SK-N-SH treated with all-trans-retinoic acid at 6 μM for 48 hours (cell line): ENCODE results near the gene RGMB.
"Not testable (repeated sequence)": the region's sequence is repeated elsewhere in the genome, so short reads cannot be mapped to it uniquely, and the experiment has no call there.

ENCODE experiments used
- ATAC-seq: fragments of 200-7000 bp; cut with Tn5 transposase; 3 replicates; pipeline ENCODE4 v1.9.1; 2020; ENCODE audit warnings: mild to moderate bottlenecking, moderate library complexity
- ARNTL ChIP-seq: fragments of 450-650 bp; formaldehyde crosslinking; IDR thresholded peaks from 2 replicates; pipeline ENCODE4 v1.5.0; 2020; ENCODE audit warnings: low read depth, mild to moderate bottlenecking, moderate library complexity, borderline replicate concordance
- BACH2 ChIP-seq: fragments of 250-450 bp; sonication (Bioruptor Pico); IDR thresholded peaks from 2 replicates; pipeline ENCODE4 v1.9.0; 2021; ENCODE audit warnings: mild to moderate bottlenecking, borderline replicate concordance
- CSDC2 ChIP-seq: fragments of 250-450 bp; sonication (Bioruptor Pico); IDR thresholded peaks from 2 replicates; pipeline ENCODE4 v1.5.0; 2020; ENCODE audit warnings: mild to moderate bottlenecking, moderate library complexity
- ESRRG ChIP-seq: fragments of 250-450 bp; sonication (Bioruptor Pico); IDR thresholded peaks from 2 replicates; pipeline ENCODE4 v1.6.1; 2021; ENCODE audit warnings: mild to moderate bottlenecking
- GLIS3 ChIP-seq: fragments of 250-450 bp; sonication (Bioruptor Pico); IDR thresholded peaks from 2 replicates; pipeline ENCODE4 v1.5.0; 2020; ENCODE audit warnings: mild to moderate bottlenecking, moderate library complexity
- ISL1 ChIP-seq: fragments of 250-450 bp; sonication (Bioruptor Pico); IDR thresholded peaks from 2 replicates; pipeline ENCODE4 v2.1.2; 2022; ENCODE audit warnings: mild to moderate bottlenecking, moderate library complexity
- OSR1 ChIP-seq: fragments of 250-450 bp; sonication (Bioruptor Pico); IDR thresholded peaks from 2 replicates; pipeline ENCODE4 v1.8.0; 2022; ENCODE audit warnings: moderate library complexity, mild to moderate bottlenecking, inconsistent platforms
- PPARA ChIP-seq: fragments of 250-450 bp; sonication (Bioruptor Pico); IDR thresholded peaks from 2 replicates; pipeline ENCODE4 v1.5.0; 2020; ENCODE audit warnings: mild to moderate bottlenecking, borderline replicate concordance
- RARB ChIP-seq: fragments of 250-450 bp; sonication (Bioruptor Pico); IDR thresholded peaks from 2 replicates; pipeline ENCODE4 v1.8.0; 2021; ENCODE audit warnings: mild to moderate bottlenecking, moderate library complexity
- TCF4 ChIP-seq: fragments of 250-450 bp; sonication (Bioruptor Pico); IDR thresholded peaks from 2 replicates; pipeline ENCODE4 v1.8.0; 2021; ENCODE audit warnings: mild to moderate bottlenecking, moderate library complexity, borderline replicate concordance
- ZC3H10 ChIP-seq: fragments of 250-450 bp; sonication (Bioruptor Pico); IDR thresholded peaks from 2 replicates; pipeline ENCODE4 v1.5.1; 2021; ENCODE audit warnings: mild to moderate bottlenecking, moderate library complexity
- ZFP3 ChIP-seq: fragments of 250-450 bp; sonication (Bioruptor Pico); IDR thresholded peaks from 2 replicates; pipeline ENCODE4 v1.5.0; 2020; ENCODE audit warnings: mild to moderate bottlenecking, moderate library complexity
- ZFP30 ChIP-seq: fragments of 450-650 bp; formaldehyde crosslinking; IDR thresholded peaks from 2 replicates; pipeline ENCODE4 v1.5.0; 2022; ENCODE audit warnings: mild to moderate bottlenecking, moderate library complexity
- ZNF565 ChIP-seq: fragments of 450-650 bp; formaldehyde crosslinking; conservative IDR thresholded peaks from 2 replicates; pipeline ENCODE4 v1.5.0; 2020; ENCODE audit warnings: low read depth, mild to moderate bottlenecking, moderate library complexity
- ZNF70 ChIP-seq: fragments of 450-650 bp; formaldehyde crosslinking; IDR thresholded peaks from 2 replicates; pipeline ENCODE4 v1.5.0; 2020; ENCODE audit warnings: mild to moderate bottlenecking, moderate library complexity
- ZNF8 ChIP-seq: fragments of 450-650 bp; formaldehyde crosslinking; IDR thresholded peaks from 2 replicates; pipeline ENCODE4 v1.5.0; 2020; ENCODE audit warnings: mild to moderate bottlenecking, moderate library complexity
- TF ChIP-seq, protein P1 (sequence below): fragments of 250-450 bp; sonication (Bioruptor Pico); IDR thresholded peaks from 2 replicates; pipeline ENCODE4 v1.8.0; 2021; ENCODE audit warnings: low read depth, mild to moderate bottlenecking, moderate library complexity, borderline replicate concordance
- TF ChIP-seq, protein P2 (sequence below): fragments of 250-450 bp; sonication (Bioruptor Pico); IDR thresholded peaks from 2 replicates; pipeline ENCODE4 v1.5.1; 2021; ENCODE audit warnings: mild to moderate bottlenecking, moderate library complexity
- TF ChIP-seq, protein P3 (sequence below): fragments of 250-450 bp; sonication (Bioruptor Pico); IDR thresholded peaks from 2 replicates; pipeline ENCODE4 v1.8.0; 2020; ENCODE audit warnings: mild to moderate bottlenecking, moderate library complexity, borderline replicate concordance
- TF ChIP-seq, protein P4 (sequence below): fragments of 250-450 bp; sonication (Bioruptor Pico); IDR thresholded peaks from 2 replicates; pipeline ENCODE4 v1.5.0; 2020; ENCODE audit warnings: mild to moderate bottlenecking, moderate library complexity
- TF ChIP-seq, protein P5 (sequence below): fragments of 250-450 bp; sonication (Bioruptor Pico); IDR thresholded peaks from 2 replicates; pipeline ENCODE4 v1.5.1; 2020; ENCODE audit warnings: low read depth, mild to moderate bottlenecking, moderate library complexity

The RGMB gene

DNA sequence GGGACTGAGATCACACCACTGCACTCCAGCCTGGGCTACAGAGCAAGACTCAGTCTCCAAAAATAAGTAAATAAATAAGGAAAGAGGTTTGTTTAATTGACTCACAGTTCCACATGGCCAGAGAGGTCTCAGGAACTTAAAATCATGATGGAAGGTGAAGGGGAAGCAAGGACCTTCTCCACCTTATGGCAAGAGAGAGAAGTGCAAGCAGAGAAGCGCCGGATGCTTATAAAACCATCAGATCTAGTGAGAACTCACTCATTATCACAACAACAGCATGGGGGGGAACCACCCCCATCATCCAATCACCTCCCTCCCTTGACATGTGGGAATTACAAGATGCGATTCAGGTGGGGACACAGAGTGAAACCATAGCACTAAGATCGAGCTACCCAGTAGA, 22.8 kb upstream of the RGMB start:
- TF ChIP-seq, protein P1, sequence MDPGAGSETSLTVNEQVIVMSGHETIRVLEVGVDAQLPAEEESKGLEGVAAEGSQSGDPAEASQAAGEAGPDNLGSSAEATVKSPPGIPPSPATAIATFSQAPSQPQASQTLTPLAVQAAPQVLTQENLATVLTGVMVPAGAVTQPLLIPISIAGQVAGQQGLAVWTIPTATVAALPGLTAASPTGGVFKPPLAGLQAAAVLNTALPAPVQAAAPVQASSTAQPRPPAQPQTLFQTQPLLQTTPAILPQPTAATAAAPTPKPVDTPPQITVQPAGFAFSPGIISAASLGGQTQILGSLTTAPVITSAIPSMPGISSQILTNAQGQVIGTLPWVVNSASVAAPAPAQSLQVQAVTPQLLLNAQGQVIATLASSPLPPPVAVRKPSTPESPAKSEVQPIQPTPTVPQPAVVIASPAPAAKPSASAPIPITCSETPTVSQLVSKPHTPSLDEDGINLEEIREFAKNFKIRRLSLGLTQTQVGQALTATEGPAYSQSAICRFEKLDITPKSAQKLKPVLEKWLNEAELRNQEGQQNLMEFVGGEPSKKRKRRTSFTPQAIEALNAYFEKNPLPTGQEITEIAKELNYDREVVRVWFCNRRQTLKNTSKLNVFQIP (CRISPR knock-in tag), result no peak
- TF ChIP-seq ISL1 (CRISPR knock-in tag) (no peak), ZNF70 (no peak), ARNTL (CRISPR knock-in tag) (no peak), RARB (CRISPR knock-in tag) (no peak), ZNF8 (CRISPR knock-in tag) (no peak), TCF4 (CRISPR knock-in tag) (no peak), ZFP30 (CRISPR knock-in tag) (no peak), ZNF565 (CRISPR knock-in tag) (no peak), ESRRG (CRISPR knock-in tag) (no peak), CSDC2 (CRISPR knock-in tag) (no peak)
- TF ChIP-seq, protein P2, sequence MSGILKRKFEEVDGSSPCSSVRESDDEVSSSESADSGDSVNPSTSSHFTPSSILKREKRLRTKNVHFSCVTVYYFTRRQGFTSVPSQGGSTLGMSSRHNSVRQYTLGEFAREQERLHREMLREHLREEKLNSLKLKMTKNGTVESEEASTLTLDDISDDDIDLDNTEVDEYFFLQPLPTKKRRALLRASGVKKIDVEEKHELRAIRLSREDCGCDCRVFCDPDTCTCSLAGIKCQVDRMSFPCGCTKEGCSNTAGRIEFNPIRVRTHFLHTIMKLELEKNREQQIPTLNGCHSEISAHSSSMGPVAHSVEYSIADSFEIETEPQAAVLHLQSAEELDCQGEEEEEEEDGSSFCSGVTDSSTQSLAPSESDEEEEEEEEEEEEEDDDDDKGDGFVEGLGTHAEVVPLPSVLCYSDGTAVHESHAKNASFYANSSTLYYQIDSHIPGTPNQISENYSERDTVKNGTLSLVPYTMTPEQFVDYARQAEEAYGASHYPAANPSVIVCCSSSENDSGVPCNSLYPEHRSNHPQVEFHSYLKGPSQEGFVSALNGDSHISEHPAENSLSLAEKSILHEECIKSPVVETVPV, result no peak
- ATAC-seq, result peak; percentile 32; the same call in 1 of the 3 replicates

DNA sequence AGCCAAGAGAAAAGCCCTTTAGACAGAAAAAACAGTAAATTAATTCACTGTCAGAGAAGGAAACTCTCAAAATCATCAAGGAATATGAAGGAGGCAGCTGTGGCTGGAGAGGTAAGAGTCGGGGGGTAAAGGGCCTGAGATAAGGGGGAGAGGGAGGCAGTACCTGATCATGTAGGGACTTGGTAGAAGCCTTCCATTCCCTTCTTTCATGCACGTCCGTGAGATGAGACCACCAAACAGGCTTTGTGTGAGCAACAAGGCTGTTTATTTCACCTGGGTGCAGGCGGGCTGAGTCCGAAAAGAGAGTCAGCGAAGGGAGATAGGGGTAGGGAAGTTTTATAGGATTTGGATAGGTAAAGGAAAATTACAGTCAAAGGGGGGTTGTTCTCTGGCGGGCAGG, 21.1 kb upstream of the RGMB start:
- ATAC-seq, result not testable (repeated sequence)

DNA sequence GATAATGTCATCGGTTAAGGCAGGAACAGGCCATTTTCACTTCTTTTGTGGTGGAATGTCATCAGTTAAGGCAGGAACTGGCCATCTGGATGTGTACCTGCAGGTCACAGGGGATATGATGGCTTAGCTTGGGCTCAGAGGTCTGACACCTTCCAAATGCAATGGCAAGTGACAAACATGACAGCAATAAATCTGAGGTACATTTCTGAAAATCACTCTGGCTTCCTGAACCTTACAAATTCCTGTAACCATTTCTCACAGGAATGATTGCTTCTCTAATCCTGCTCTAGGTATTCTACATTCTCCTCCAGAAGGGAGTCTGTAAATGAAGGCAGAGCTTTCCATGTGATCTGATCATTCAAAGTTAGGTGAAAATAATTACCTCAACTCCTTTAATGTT, 20.7 kb upstream of the RGMB start:
- ATAC-seq, result not testable (repeated sequence)

DNA sequence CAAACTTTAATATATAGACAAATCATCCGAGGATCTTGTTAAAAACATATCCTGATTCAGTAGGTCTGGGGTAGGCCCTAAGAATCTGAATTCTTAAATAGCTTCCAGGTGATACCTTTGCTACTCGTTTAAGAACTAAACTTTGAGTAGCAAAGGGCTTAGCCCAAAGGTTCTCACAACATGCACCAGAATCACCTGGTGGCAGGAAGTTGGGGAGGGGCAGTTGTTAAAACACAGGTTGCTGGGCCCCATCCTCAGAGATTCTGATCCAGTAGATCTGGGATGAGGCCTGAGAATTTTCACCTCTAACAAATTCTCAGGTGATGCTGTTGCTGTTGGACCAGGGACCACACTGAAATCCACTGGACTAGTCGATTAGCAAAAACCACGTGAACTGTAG, 20.0 kb upstream of the RGMB start:
- no peak for ATAC-seq
- TF ChIP-seq BACH2 (CRISPR knock-in tag), result no peak
- no peak for TF ChIP-seq ARNTL (CRISPR knock-in tag)
- no peak for TF ChIP-seq ZC3H10 (CRISPR knock-in tag)
- no peak for TF ChIP-seq CSDC2 (CRISPR knock-in tag)
- TF ChIP-seq ISL1 (CRISPR knock-in tag), result no peak
- no peak for TF ChIP-seq RARB (CRISPR knock-in tag)
- TF ChIP-seq ZNF8 (CRISPR knock-in tag), result no peak
- TF ChIP-seq ESRRG (CRISPR knock-in tag), result no peak
- TF ChIP-seq ZNF565 (CRISPR knock-in tag), result no peak
- no peak for TF ChIP-seq ZNF70
- TF ChIP-seq, protein P2, result no peak
- no peak for TF ChIP-seq OSR1 (CRISPR knock-in tag)
- TF ChIP-seq, protein P3, sequence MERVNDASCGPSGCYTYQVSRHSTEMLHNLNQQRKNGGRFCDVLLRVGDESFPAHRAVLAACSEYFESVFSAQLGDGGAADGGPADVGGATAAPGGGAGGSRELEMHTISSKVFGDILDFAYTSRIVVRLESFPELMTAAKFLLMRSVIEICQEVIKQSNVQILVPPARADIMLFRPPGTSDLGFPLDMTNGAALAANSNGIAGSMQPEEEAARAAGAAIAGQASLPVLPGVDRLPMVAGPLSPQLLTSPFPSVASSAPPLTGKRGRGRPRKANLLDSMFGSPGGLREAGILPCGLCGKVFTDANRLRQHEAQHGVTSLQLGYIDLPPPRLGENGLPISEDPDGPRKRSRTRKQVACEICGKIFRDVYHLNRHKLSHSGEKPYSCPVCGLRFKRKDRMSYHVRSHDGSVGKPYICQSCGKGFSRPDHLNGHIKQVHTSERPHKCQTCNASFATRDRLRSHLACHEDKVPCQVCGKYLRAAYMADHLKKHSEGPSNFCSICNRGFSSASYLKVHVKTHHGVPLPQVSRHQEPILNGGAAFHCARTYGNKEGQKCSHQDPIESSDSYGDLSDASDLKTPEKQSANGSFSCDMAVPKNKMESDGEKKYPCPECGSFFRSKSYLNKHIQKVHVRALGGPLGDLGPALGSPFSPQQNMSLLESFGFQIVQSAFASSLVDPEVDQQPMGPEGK (CRISPR knock-in tag), result no peak

DNA sequence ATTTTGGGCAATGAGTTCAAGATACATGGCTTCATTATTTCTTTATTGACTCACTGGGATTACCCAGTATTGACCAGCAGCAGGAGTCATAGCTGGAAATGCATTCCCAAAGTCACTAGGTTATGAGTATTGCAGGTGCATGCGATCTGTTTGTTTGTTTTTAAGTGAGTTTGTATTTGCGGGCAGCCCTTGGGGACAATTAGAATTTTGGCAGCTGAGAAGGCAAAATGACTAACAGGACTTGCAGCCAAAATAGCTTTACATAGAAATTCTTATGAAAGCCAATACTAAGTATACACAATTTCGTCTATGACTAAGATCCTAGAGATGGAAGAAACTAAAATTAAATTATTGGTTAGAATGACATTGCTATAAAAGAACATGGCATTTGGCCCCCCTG, 18.1 kb upstream of the RGMB start:
- ATAC-seq, result no peak
- no peak for TF ChIP-seq ZNF70
- no peak for TF ChIP-seq OSR1 (CRISPR knock-in tag)
- TF ChIP-seq CSDC2 (CRISPR knock-in tag), result no peak
- no peak for TF ChIP-seq ISL1 (CRISPR knock-in tag)
- TF ChIP-seq, protein P1 (CRISPR knock-in tag), result no peak
- TF ChIP-seq ZNF8 (CRISPR knock-in tag), result no peak
- TF ChIP-seq, protein P4, sequence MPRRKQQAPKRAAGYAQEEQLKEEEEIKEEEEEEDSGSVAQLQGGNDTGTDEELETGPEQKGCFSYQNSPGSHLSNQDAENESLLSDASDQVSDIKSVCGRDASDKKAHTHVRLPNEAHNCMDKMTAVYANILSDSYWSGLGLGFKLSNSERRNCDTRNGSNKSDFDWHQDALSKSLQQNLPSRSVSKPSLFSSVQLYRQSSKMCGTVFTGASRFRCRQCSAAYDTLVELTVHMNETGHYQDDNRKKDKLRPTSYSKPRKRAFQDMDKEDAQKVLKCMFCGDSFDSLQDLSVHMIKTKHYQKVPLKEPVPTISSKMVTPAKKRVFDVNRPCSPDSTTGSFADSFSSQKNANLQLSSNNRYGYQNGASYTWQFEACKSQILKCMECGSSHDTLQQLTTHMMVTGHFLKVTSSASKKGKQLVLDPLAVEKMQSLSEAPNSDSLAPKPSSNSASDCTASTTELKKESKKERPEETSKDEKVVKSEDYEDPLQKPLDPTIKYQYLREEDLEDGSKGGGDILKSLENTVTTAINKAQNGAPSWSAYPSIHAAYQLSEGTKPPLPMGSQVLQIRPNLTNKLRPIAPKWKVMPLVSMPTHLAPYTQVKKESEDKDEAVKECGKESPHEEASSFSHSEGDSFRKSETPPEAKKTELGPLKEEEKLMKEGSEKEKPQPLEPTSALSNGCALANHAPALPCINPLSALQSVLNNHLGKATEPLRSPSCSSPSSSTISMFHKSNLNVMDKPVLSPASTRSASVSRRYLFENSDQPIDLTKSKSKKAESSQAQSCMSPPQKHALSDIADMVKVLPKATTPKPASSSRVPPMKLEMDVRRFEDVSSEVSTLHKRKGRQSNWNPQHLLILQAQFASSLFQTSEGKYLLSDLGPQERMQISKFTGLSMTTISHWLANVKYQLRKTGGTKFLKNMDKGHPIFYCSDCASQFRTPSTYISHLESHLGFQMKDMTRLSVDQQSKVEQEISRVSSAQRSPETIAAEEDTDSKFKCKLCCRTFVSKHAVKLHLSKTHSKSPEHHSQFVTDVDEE (CRISPR knock-in tag), result no peak
- no peak for TF ChIP-seq PPARA (CRISPR knock-in tag)
- no peak for TF ChIP-seq GLIS3
- no peak for TF ChIP-seq ZFP3 (CRISPR knock-in tag)
- no peak for TF ChIP-seq RARB (CRISPR knock-in tag)
- TF ChIP-seq, protein P5, sequence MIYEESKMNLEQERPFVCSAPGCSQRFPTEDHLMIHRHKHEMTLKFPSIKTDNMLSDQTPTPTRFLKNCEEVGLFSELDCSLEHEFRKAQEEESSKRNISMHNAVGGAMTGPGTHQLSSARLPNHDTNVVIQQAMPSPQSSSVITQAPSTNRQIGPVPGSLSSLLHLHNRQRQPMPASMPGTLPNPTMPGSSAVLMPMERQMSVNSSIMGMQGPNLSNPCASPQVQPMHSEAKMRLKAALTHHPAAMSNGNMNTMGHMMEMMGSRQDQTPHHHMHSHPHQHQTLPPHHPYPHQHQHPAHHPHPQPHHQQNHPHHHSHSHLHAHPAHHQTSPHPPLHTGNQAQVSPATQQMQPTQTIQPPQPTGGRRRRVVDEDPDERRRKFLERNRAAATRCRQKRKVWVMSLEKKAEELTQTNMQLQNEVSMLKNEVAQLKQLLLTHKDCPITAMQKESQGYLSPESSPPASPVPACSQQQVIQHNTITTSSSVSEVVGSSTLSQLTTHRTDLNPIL (CRISPR knock-in tag), result no peak
- no peak for TF ChIP-seq ESRRG (CRISPR knock-in tag)
- TF ChIP-seq TCF4 (CRISPR knock-in tag), result no peak
